Erythroblast (primary cell): ENCODE data around the gene CCR1.

Experiments
- GATA1 ChIP-seq: IDR thresholded peaks from 2 replicates; pipeline ENCODE4 v1.6.1; 2011; ENCODE audit warnings: low read depth, mild to moderate bottlenecking, control low read depth, low read length, moderate library complexity
- POLR2A ChIP-seq: IDR thresholded peaks from 2 replicates; pipeline ENCODE4 v1.6.1; 2011; ENCODE audit warnings: mild to moderate bottlenecking, low read length

GRCh38 chr3:46200790-46201189 lies 7.3 kb downstream of the CCR1 start:
- TF ChIP-seq POLR2A, result no peak
- no peak for TF ChIP-seq GATA1
